Measurements from ENCODE around the gene CRB2. TPM values are rescaled to one million over a fixed set of nuclear protein-coding genes. Genes with fewer than 3 reads are reported as not detected.

The CRB2 gene
- total RNA-seq, 4 donors from 2014 or later, result 2.2 to 19.4 (median 3.1) TPM

- H3K36me3 ChIP-seq, result no peaks in the 10 kb centered on the region
- TF ChIP-seq POLR2A (IDR thresholded peaks at IDR 0.05) (no peak), CTCF (IDR thresholded peaks at IDR 0.05) (no peak)
- H3K4me1 ChIP-seq, result no peaks in the 10 kb centered on the region
- DNase-seq, result no peak
- no peak overlapping the region for H3K4me3 ChIP-seq
- H3K27me3 ChIP-seq, result no peaks in the 10 kb centered on the region
- intact Hi-C loops (cut with DNase I; ENCODE audit: low total_unique reads), result no loop called here
- no peak overlapping the region for H3K27ac ChIP-seq
- no peaks in the 10 kb centered on the region for H3K9me3 ChIP-seq
Measured at GRCh38 chr9:123382653-123383511, 26.9 kb downstream of the CRB2 start.

GRCh38 chr9:123383512-123384170 is 27.6 kb downstream of the CRB2 start:
- no peaks in the 10 kb centered on the region for H3K36me3 ChIP-seq
- H3K27me3 ChIP-seq, result no peaks in the 10 kb centered on the region
- TF ChIP-seq CTCF (IDR thresholded peaks at IDR 0.05), result no peak
- no peak for TF ChIP-seq POLR2A (IDR thresholded peaks at IDR 0.05)
- H3K4me1 ChIP-seq, result no peaks in the 10 kb centered on the region
- H3K4me3 ChIP-seq, result no peak overlapping the region
- intact Hi-C loops (cut with DNase I; ENCODE audit: low total_unique reads), result loop anchor here (2.0 kb wide), 1 partner anchor 29 kb away; no protein-coding TSS in a partner anchor
- no peaks in the 10 kb centered on the region for H3K9me3 ChIP-seq
- DNase-seq, result no peak
- H3K27ac ChIP-seq, result no peak overlapping the region

GRCh38 chr9:123387686-123388085 is 31.7 kb downstream of the CRB2 start:
- Histone ChIP-seq H3K27ac (no peak overlapping the region), H3K4me1 (no peaks in the 10 kb centered on the region), H3K27me3 (no peaks in the 10 kb centered on the region), H3K36me3 (no peaks in the 10 kb centered on the region), H3K9me3 (no peaks in the 10 kb centered on the region), H3K4me3 (no peak overlapping the region)
- TF ChIP-seq POLR2A (IDR thresholded peaks at IDR 0.05) (no peak), CTCF (IDR thresholded peaks at IDR 0.05) (no peak)
- no peak for DNase-seq
- intact Hi-C loops (cut with DNase I; ENCODE audit: low total_unique reads), result no loop called here

- no peak for TF ChIP-seq POLR2A (IDR thresholded peaks at IDR 0.05)
- no peak for TF ChIP-seq CTCF (IDR thresholded peaks at IDR 0.05)
- no peak for DNase-seq
- Histone ChIP-seq H3K27me3 (no peaks in the 10 kb centered on the region), H3K4me1 (no peaks in the 10 kb centered on the region), H3K4me3 (no peak overlapping the region), H3K27ac (no peak overlapping the region), H3K36me3 (no peaks in the 10 kb centered on the region), H3K9me3 (no peaks in the 10 kb centered on the region)
- intact Hi-C loops (cut with DNase I; ENCODE audit: low total_unique reads), result no loop called here
Measured at GRCh38 chr9:123389070-123389469, 33.1 kb downstream of the CRB2 start.

- no peaks in the 10 kb centered on the region for H3K36me3 ChIP-seq
- intact Hi-C loops (cut with DNase I; ENCODE audit: low total_unique reads), result no loop called here
- no peak overlapping the region for H3K4me3 ChIP-seq
- H3K9me3 ChIP-seq, result no peaks in the 10 kb centered on the region
- DNase-seq, result no peak
- H3K27me3 ChIP-seq, result no peaks in the 10 kb centered on the region
- no peak overlapping the region for H3K27ac ChIP-seq
- no peak for TF ChIP-seq CTCF (IDR thresholded peaks at IDR 0.05)
- TF ChIP-seq POLR2A (IDR thresholded peaks at IDR 0.05), result no peak
- no peaks in the 10 kb centered on the region for H3K4me1 ChIP-seq
Measured at GRCh38 chr9:123389698-123390097, 33.7 kb downstream of the CRB2 start.
